H9 (cell line): ENCODE data around the gene RAP1GAP2. TPM values are rescaled to one million over a fixed set of nuclear protein-coding genes. Genes with fewer than 3 reads are reported as not detected.

ENCODE experiments used
- DNase-seq: peaks from one replicate; pipeline ENCODE4 v3.0.0-alpha.2; 2017
- H2AFZ ChIP-seq: one replicate; pipeline ENCODE4 v1.6.1; 2013; ENCODE audit warnings: mild to moderate bottlenecking, low read length, control low read depth, moderate library complexity
- H2AK5ac ChIP-seq: 2 replicates; pipeline ENCODE4 v1.6.1; 2013; ENCODE audit warnings: low read length, control low read depth, mixed read lengths; ENCODE audit not compliant: insufficient read length
- H2BK120ac ChIP-seq: one replicate; pipeline ENCODE4 v1.6.1; 2013; ENCODE audit warnings: low read depth, mild to moderate bottlenecking, low read length, control low read depth, inconsistent platforms; ENCODE audit not compliant: poor library complexity, severe bottlenecking
- H2BK12ac ChIP-seq: 2 replicates; pipeline ENCODE4 v1.6.1; 2013; ENCODE audit warnings: low read length, control low read depth, mixed read lengths, low read depth; ENCODE audit not compliant: insufficient read length
- H2BK15ac ChIP-seq: 2 replicates; pipeline ENCODE4 v1.6.1; 2013; ENCODE audit warnings: low read depth, low read length, control low read depth
- H2BK20ac ChIP-seq: one replicate; pipeline ENCODE4 v1.6.1; 2013; ENCODE audit warnings: low read depth, mild to moderate bottlenecking, low read length, control low read depth, inconsistent platforms; ENCODE audit not compliant: poor library complexity, severe bottlenecking
- H2BK5ac ChIP-seq: 2 replicates; pipeline ENCODE4 v1.6.1; 2013; ENCODE audit warnings: low read length, control low read depth, mixed read lengths; ENCODE audit not compliant: insufficient read length
- H3K14ac ChIP-seq: 2 replicates; pipeline ENCODE4 v1.6.1; 2013; ENCODE audit warnings: low read length, control low read depth; ENCODE audit not compliant: insufficient read depth
- H3K18ac ChIP-seq: 2 replicates; pipeline ENCODE4 v1.6.1; 2013; ENCODE audit warnings: low read depth, mild to moderate bottlenecking, mixed read lengths, low read length, control low read depth; ENCODE audit not compliant: insufficient read length
- H3K23ac ChIP-seq: 2 replicates; pipeline ENCODE4 v1.6.1; 2013; ENCODE audit warnings: low read length, control low read depth, mixed read lengths, low read depth; ENCODE audit not compliant: insufficient read length
- H3K23me2 ChIP-seq: 2 replicates; pipeline ENCODE4 v1.6.1; 2013; ENCODE audit warnings: low read depth, mild to moderate bottlenecking, mixed read lengths, low read length, control low read depth; ENCODE audit not compliant: insufficient read length, poor library complexity, severe bottlenecking
- H3K27ac ChIP-seq: 2 replicates; pipeline ENCODE4 v1.5.1; 2013; ENCODE audit warnings: low read length, control low read depth, mixed read lengths, low read depth; ENCODE audit not compliant: insufficient read length
- H3K27me3 ChIP-seq: 2 replicates; pipeline ENCODE4 v1.6.1; 2013; ENCODE audit warnings: low read length, control low read depth, inconsistent platforms; ENCODE audit not compliant: insufficient read depth
- H3K4ac ChIP-seq: 2 replicates; pipeline ENCODE4 v1.6.1; 2013; ENCODE audit warnings: low read depth, mild to moderate bottlenecking, control low read depth, inconsistent platforms, low read length, moderate library complexity
- H3K4me1 ChIP-seq: 2 replicates; pipeline ENCODE4 v1.6.1; 2013; ENCODE audit warnings: low read length, control low read depth, inconsistent platforms; ENCODE audit not compliant: insufficient read depth
- H3K4me2 ChIP-seq: 2 replicates; pipeline ENCODE4 v1.6.1; 2013; ENCODE audit warnings: low read length, control low read depth, mixed read lengths; ENCODE audit not compliant: insufficient read length, insufficient read depth
- H3K56ac ChIP-seq: 2 replicates; pipeline ENCODE4 v1.6.1; 2013; ENCODE audit warnings: low read depth, mild to moderate bottlenecking, mixed read lengths, low read length, control low read depth; ENCODE audit not compliant: insufficient read length
- H3K79me1 ChIP-seq: 2 replicates; pipeline ENCODE4 v1.6.1; 2013; ENCODE audit warnings: low read depth, mild to moderate bottlenecking, moderate library complexity, low read length, control low read depth, inconsistent platforms; ENCODE audit not compliant: insufficient read depth, poor library complexity, severe bottlenecking
- H3K79me2 ChIP-seq: 2 replicates; pipeline ENCODE4 v1.6.1; 2013; ENCODE audit warnings: low read length, control low read depth, inconsistent platforms; ENCODE audit not compliant: insufficient read depth
- H3K9ac ChIP-seq: 2 replicates; pipeline ENCODE4 v1.6.1; 2013; ENCODE audit warnings: low read length, control low read depth, mixed read lengths; ENCODE audit not compliant: insufficient read length; ENCODE audit errors: extremely low read depth
- H3K9me3 ChIP-seq: one replicate; pipeline ENCODE4 v1.6.1; 2013; ENCODE audit warnings: low read depth, low read length, inconsistent platforms; ENCODE audit not compliant: control insufficient read depth
- H3T11ph ChIP-seq: one replicate; pipeline ENCODE4 v1.6.1; 2013; ENCODE audit warnings: mild to moderate bottlenecking, low read length, control low read depth, inconsistent platforms
- H4K20me1 ChIP-seq: one replicate; pipeline ENCODE4 v1.6.1; 2013; ENCODE audit not compliant: control insufficient read depth, insufficient read length, insufficient read depth
- H4K5ac ChIP-seq: 2 replicates; pipeline ENCODE4 v1.6.1; 2013; ENCODE audit warnings: low read depth, mild to moderate bottlenecking, mixed read lengths, low read length, control low read depth; ENCODE audit not compliant: insufficient read length
- H4K8ac ChIP-seq: replicated peaks from 2 replicates; pipeline ENCODE4 v1.6.1; 2013; ENCODE audit warnings: low read length, control low read depth, mixed read lengths, low read depth; ENCODE audit not compliant: insufficient read length
- H4K91ac ChIP-seq: 2 replicates; pipeline ENCODE4 v1.6.1; 2013; ENCODE audit warnings: low read depth, mild to moderate bottlenecking, moderate library complexity, mixed read lengths, low read length, control low read depth; ENCODE audit not compliant: insufficient read length
- H3K27ac Mint-ChIP-seq, 3 experiments: 2 replicates in 2 of 3; 3 replicates in 1 of 3; pipeline ENCODE4 v1.8.0; 2020 to 2021; ENCODE audit warnings: mixed read lengths in 3 of 3, mild to moderate bottlenecking in 1 of 3, moderate library complexity in 1 of 3
- H3K27me3 Mint-ChIP-seq: 2 replicates; pipeline ENCODE4 v1.8.0; 2021; ENCODE audit warnings: low read depth, mild to moderate bottlenecking, moderate library complexity, mixed read lengths
- H3K36me3 Mint-ChIP-seq, 3 experiments: 2 replicates in 2 of 3; 3 replicates in 1 of 3; pipeline ENCODE4 v1.8.0; 2020 to 2021; ENCODE audit warnings: low read depth in 3 of 3, mixed read lengths in 3 of 3; ENCODE audit not compliant: insufficient read depth in 1 of 3
- H3K4me1 Mint-ChIP-seq, 2 experiments: 2 replicates each; pipeline ENCODE4 v1.8.0; 2020; ENCODE audit warnings: mixed read lengths in 2 of 2
- H3K4me3 Mint-ChIP-seq, 2 experiments: 2 replicates in 1 of 2; 3 replicates in 1 of 2; pipeline ENCODE4 v1.8.0; 2020 to 2021; ENCODE audit warnings: mild to moderate bottlenecking in 2 of 2, mixed read lengths in 2 of 2, moderate library complexity in 1 of 2
- H3K9me3 Mint-ChIP-seq, 2 experiments: 2 replicates in 1 of 2; 3 replicates in 1 of 2; pipeline ENCODE4 v1.8.0; 2020; ENCODE audit warnings: mild to moderate bottlenecking in 2 of 2, mixed read lengths in 2 of 2, moderate library complexity in 1 of 2
- CTCF ChIP-seq: fragments of 200-600 bp; sonication (generic); conservative IDR thresholded peaks from 3 replicates; pipeline ENCODE4 v1.8.0; 2021; ENCODE audit warnings: antibody characterized with exemption, mild to moderate bottlenecking
- WGBS: extraction: QIAGEN DNeasy Blood & Tissue Kit; methylation state at CpG from one replicate; pipeline ENCODE4 v1.1.7; 2013; ENCODE audit warnings: missing lambda C conversion rate, low lambda C conversion rate, mixed read lengths; ENCODE audit not compliant: insufficient read length; ENCODE audit errors: extremely low coverage; 5-methylcytosine and 5-hydroxymethylcytosine counted together
- total RNA-seq: library from RNA; stranded (reverse); gene quantifications from 2 replicates; pipeline ENCODE4 v1.2.1, GENCODE V29; 2021

RAP1GAP2 gene
- total RNA-seq, 1 experiment from 2014 or later: 33.8 TPM

- H3K27ac Mint-ChIP-seq: peak overlapping the region in 1 of 3 experiments; percentile 65; a peak in 1 of 7 replicates
These were observed 149.9 kb downstream of the RAP1GAP2 start for GRCh38 chr17:2946144-2946543.

More at GRCh38 chr17:2946144-2946543, 149.9 kb downstream of the RAP1GAP2 start:
- Histone ChIP-seq H2BK5ac (no peak overlapping the region), H3K18ac (no peak overlapping the region), H4K8ac (no peak overlapping the region), H2BK20ac (no peak overlapping the region), H2BK120ac (no peak overlapping the region), H4K20me1 (no peaks in the 10 kb centered on the region), H3K27ac (no peak overlapping the region), H3K23ac (no peak overlapping the region), H3K9me3 (no peaks in the 10 kb centered on the region), H3K4ac (no peak overlapping the region), H2BK15ac (no peak overlapping the region), H4K91ac (no peak overlapping the region), H3T11ph (no peak overlapping the region), H3K4me1 (no peaks in the 10 kb centered on the region), H2BK12ac (no peak overlapping the region), H2AFZ (no peak overlapping the region), H3K9ac (no peak overlapping the region), H4K5ac (no peak overlapping the region), H3K27me3 (no peaks in the 10 kb centered on the region), H2AK5ac (no peak overlapping the region), H3K79me1 (no peaks in the 10 kb centered on the region), H3K4me2 (no peak overlapping the region), H3K14ac (no peak overlapping the region), H3K79me2 (no peaks in the 10 kb centered on the region), H3K23me2 (no peaks in the 10 kb centered on the region), H3K56ac (no peak overlapping the region)
- no CpG with 5 or more reads among the region's 7 CpGs for WGBS
- Mint-ChIP-seq H3K4me3 (no peak overlapping the region), H3K4me1 (peaks cover 0 to 6% of the 10 kb centered on the region in 2 experiments; a peak in 2 of 4 replicates), H3K36me3 (peaks cover 0 to 2% (median 0%) of the 10 kb centered on the region in 3 experiments; a peak in 1 of 7 replicates), H3K27me3 (no peaks in the 10 kb centered on the region), H3K9me3 (no peaks in the 10 kb centered on the region)
- DNase-seq: no peak
- TF ChIP-seq CTCF: no peak
